Stimulated activated naive CD4-positive, alpha-beta T cell treated with Interleukin-2 at 50 U/mL for 16 hours (primary cell): ENCODE data around the gene RTN4.
A peak's percentile ranks its signal among the peaks of the same experiment; 100 is the strongest.
"Not testable (repeated sequence)": the region's sequence is repeated elsewhere in the genome, so short reads cannot be mapped to it uniquely, and the experiment has no call there.

Experiments
- DNase-seq: peaks from one replicate; lab custom pipeline; 2025; lab: John Stamatoyannopoulos, UW

RTN4 gene, protein sequence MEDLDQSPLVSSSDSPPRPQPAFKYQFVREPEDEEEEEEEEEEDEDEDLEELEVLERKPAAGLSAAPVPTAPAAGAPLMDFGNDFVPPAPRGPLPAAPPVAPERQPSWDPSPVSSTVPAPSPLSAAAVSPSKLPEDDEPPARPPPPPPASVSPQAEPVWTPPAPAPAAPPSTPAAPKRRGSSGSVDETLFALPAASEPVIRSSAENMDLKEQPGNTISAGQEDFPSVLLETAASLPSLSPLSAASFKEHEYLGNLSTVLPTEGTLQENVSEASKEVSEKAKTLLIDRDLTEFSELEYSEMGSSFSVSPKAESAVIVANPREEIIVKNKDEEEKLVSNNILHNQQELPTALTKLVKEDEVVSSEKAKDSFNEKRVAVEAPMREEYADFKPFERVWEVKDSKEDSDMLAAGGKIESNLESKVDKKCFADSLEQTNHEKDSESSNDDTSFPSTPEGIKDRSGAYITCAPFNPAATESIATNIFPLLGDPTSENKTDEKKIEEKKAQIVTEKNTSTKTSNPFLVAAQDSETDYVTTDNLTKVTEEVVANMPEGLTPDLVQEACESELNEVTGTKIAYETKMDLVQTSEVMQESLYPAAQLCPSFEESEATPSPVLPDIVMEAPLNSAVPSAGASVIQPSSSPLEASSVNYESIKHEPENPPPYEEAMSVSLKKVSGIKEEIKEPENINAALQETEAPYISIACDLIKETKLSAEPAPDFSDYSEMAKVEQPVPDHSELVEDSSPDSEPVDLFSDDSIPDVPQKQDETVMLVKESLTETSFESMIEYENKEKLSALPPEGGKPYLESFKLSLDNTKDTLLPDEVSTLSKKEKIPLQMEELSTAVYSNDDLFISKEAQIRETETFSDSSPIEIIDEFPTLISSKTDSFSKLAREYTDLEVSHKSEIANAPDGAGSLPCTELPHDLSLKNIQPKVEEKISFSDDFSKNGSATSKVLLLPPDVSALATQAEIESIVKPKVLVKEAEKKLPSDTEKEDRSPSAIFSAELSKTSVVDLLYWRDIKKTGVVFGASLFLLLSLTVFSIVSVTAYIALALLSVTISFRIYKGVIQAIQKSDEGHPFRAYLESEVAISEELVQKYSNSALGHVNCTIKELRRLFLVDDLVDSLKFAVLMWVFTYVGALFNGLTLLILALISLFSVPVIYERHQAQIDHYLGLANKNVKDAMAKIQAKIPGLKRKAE

DNA sequence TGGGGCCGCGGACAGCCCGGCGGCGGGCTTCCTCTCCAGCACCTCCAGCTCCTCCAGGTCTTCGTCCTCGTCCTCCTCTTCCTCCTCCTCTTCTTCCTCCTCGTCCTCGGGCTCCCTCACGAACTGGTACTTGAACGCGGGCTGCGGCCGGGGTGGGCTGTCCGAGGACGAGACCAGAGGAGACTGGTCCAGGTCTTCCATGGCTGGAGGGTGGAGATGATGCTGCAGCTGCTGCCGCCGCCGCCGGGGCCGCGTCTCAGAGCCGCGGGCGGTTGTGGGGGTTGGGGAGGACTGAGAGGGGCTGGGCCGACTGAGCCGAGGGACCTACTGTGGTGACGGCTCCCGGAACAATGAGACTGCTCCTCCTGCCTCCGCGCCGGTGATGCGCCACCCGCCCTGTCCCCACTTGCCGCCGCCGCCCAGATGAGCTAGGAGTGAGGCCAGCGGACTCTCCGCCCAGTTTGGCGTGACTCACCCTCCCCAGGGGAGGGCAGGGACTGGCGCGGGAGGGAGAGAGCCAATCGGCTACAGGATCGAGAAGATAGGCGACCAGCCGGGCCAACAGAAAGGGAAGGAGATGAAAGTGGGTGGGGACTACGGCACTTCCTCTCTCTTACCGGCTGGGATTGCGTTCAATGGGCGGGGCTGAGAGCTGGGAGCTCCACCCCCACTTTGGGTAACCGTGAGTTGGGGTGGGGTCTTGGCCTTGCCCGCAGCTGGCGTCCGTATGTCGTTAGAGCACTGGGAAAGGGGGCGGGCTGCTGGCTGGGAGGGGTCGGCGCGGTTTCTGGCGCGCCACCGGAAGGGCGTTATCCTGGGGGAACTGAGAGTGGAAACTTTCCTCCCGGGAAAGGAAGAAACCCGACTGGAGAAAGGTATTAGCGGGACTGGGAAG is at the start of gene RTN4:
TSS of gene RTN4 (minus strand) at position 352 of the 895 bp plus-strand sequence. CDS start at position 201, 151 bp downstream.
- DNase-seq = peak; percentile 99

DNA sequence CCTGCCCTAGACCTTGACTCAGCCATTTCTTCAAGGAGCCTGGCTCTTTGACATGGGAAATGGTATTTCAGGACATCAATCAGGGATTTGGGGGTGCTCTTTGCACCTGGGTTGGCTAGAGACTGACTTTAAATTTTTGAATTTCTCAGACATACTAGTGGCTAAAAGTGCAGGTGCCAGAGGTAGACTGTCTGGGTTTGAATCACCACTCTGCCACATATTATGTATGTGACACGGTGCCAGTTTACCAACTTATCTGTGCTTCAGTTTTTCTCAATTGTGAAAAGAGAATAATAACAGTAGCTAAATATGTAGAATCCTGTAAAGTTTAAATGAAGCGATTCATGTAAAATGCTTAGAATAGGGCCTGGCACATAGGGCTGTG is 49.2 kb upstream of the RTN4 start:
- no peak for DNase-seq

DNA sequence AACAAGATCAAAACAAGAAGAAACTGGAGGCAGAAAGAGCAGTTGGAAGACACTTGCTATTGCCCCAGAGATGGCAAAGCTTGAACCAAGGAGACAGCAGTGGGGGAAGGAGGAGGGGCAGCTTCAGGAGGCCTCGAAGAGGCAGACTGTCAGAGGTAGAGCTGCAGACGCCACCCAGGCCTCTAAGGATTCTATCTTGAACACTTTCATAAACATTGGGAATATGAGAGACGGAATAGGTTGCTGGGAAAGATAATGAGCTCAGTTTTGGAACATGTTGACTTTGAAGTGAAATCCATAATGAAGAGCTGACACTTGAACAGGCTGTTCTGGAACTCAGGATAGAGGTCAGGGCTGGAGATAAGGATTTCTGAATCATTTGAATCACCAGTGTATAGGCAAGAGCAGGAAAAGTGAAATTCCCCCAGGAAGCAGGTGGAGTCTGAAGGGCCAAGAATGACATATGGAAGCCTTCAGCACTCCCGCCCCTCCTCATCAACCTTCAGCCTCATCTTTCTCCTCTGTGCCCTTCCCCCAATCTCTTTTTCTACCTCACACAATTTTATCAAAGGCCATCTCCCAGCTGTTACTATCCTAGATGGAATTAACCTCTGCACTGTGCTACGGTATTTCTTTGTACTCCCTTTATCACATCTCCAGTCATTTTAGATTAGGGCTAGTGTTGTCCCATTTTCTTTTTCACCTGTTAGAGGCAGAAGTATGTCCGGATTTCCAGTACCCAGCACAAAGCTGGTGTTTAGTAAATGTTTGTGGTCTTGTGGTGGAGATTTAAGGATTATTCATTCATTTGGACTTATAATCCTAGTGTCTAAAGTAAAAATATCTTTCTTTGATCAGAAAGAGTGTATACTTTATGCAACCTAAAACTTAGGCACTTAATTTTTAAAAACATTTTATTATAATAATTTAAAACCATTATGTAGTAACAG is 47.5 kb upstream of the RTN4 start:
- no peak for DNase-seq

DNA sequence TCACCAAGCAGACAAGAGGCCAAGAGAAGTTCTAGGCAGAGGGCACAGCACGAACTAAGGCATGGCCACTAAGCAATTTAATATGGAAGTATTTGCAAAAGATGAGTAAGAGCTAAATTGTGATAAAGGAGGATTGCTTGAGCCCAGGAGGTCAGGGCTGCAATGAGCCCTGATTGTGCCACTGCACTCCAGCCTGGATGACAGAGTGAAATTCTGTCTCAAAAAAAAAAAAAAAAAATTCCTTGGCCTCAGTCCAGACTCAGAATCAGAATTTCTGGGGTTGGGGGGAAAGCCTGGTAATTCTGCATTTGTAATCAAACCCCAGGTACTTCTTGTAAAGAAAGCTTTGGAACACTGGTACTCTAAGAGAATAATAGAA is 46.8 kb upstream of the RTN4 start:
- no peak for DNase-seq

DNA sequence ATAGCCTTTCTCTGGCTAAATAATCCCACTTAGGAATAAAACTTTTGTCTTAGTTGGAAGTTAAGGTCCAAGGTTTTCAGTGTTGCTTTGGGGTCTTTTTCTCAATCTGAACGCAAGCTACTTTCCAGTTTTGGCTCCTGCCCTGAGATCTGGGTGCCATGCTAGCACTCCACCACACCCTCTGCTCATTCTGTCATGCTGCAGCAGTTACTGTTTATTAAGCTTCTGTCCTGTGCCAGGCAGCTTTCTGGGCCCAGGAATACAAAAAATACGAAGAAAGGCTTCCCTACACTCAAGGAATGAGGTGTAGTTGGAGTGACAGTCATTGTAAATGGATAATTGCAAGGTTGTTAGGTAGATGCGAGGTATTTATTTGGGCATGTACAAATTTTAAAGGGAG is 46.3 kb upstream of the RTN4 start:
- DNase-seq = no peak

DNA sequence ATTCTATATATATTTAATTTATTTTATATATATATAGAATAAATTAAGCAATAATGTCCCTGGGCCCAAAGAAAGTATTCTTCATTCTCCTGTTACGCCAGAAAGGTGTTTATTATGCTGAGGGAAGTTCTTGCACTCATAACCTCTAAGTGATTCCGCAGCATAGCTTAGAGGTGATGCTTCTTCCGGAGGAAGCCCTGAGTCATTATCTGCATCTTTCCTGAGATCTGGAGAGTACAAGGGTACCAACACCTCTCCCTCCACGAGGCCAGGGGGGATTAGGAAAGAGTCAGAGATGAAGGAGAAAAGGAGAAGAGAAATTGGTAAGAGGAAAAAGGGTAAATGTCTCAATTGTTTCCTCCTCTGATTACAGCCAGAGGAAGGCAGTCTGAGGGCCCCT is 43.1 kb upstream of the RTN4 start:
- no peak for DNase-seq

DNA sequence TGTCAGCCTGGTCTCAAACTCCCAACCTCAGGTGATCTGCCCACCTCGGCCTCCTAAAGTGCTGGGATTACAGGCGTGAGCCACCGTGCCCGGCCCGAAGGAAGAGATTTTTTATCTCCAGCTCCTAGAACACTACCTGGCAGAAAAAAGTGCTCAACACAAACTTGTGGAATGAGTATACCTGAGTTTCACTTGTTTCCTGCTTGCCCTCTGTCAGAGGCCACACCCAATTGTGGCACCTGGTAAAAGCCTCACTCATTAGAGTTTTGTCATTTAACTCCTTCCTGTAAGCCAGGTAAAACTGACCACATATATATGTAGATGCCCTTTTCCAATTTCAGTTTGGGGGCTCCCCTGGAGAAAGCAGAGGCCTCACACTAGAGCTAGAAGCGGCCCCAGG is 42.2 kb upstream of the RTN4 start:
- DNase-seq = no peak

DNA sequence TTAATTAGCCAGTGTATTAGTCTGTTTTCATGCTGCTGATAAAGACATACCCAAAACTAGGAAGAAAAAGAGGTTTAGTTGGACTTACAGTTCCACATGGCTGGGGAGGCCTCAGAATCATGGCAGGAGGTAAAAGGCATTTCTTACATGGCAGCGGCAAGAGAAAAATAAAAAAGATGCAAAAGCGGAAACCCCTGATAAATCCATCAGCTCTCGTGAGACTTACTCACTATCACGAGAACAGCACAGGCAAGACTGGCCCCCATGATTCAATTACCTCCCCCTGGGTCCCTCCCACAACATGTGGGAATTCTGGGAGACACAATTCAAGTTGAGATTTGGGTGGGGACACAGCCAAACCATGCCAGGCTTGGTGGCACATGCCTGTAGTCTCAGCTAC is 41.4 kb upstream of the RTN4 start:
- DNase-seq = not testable (repeated sequence)

DNA sequence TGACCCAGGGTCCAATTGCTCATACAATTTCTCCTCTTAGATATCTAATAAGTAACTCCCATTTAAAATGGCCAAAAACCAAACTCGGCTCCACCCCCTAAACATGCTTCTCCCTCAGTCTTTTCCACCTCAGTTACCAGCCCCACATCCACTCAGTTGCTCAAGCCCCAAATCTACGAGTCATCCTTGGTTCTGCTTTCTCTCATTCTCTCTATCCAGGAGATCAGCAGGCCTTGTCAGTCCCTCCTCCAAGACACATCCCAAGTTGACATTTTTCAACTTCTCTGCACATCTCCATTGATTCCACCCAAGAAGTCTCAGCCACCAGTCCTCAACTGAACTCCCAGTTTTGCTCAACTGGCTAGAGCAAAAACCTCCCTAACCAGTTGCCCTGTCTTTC is 40.5 kb upstream of the RTN4 start:
- no peak for DNase-seq

DNA sequence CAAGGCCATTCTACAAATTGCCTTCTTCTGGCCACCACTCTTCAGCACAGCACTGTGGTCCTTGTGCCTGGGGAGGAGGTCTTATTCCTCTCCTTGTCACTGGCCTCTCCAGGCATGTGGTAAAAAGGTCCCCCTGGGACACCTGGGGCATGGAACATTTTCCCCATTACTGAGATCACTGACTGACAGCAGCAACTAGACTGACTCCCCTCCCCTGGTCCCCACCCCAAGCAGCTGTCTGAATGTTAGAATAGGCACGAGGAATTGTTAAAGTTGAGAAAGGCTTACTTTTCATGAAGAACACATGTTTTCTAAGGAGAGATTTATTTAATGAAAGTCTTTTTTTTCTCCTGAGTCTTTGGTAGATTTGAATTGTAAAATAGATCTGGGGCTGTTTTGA is 39.5 kb upstream of the RTN4 start:
- no peak for DNase-seq

DNA sequence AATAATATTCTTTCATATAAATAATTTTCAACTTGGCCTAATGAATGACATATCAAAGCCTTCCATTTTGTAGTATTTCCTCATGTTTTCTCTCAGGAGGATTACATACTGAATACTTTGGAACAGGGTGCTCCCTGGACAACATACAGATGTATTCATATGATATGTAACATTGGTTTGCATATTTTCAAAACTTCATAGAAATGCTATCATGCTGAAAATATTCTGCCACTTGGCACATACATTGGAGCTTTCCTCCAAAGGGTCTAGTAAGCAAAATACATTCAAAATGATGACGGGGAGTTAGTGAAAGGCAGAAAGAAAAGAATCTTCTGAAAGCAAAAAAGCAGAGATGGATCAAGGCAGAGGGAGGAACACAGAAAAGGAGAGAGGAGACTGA is 38.1 kb upstream of the RTN4 start:
- no peak for DNase-seq

DNA sequence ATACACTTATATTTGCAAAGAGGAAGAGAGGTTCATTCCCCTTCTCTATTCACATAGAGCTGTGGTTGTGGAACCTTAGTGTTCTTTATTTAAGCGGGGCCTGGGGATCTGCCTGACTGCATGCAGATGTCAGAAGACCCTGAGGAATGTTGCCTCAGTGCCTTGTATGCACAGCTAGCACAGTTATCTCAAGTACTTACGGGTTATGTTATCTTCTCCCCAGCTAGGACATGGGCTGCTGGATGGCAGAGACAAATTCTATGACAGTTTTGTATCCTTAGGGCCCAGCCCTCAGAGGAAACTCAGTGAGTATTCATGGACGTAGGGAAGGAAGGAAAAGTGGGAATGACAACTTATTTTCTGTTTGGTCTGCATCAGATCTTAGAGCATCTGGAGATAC is 37.7 kb upstream of the RTN4 start:
- no peak for DNase-seq

DNA sequence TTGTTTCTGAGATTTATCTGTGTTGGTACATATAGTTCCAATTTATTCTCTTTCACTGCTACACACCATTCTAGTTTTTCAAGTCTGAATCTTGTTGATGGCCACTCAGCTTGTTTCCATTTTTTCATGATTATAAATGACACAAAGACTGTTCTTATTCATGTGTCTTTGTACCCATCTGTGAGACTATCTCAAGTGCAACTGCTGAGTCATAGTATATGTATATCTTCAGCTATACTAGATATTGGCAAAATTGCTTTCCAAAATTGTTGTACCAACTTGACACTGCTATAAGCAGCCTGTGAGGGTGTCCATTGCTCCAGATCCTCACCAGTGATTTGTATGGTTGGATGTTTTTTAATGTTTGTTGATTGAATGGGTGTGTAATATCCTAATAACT is 37.2 kb upstream of the RTN4 start:
- DNase-seq = no peak

DNA sequence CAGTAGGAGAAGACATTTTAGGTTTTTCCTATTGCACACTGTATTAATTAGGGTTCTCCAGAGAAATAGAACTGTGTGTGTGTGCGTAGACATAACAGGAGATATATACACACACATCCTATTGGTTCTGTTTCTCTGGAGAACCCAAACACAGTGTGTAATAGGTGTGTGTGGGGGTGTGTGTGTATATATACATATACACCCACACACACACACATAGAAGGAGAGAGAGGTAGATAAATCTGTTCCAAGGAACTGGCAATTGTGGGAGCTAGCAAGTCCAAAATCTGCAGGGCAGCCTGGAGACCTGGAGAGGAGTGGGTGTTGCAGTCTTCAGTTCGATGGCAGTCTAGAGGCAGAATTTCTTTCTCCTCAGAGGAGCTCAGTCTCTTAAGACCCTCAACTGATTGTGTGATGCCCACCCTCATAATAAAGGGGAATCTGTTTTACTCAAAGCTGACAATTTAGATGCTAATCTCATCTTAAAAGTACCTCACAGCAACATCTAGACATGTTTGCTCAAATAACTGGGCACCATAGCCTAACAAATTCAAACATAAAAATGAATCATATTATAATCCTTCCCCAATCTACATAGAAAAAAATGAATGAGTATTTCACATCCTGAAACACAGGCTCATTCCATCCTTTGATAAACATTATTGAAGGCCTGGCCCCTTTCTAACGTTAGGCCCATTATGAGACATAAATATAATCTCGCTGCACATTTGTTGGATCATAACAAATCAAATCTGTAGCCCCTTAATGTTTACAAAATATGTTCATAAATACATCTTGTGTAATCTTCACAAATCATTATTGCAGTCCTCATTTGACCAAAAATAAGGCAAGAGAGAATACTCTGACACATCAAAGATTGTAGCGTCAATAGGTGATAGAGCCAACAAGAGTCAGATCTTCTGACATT is 35.1 kb upstream of the RTN4 start:
- DNase-seq = no peak

DNA sequence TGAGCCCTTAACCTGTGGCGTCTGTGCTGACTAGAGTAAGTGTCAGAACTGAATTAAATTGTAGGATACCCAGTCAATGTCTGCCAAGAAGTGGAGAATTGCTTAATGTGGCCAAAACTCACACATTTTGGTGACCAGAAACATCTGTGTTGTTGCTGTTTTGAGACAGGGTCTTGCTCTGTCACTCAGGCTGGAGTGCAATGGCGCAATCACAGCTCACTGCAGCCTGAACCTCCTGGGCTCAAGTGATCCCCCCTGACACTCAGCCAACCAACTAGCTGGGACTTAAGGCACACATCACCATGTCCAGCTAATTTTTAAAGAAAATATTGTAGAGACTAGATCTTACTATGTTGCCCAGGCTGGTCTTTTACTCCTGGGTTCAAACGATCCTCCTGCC is 34.4 kb upstream of the RTN4 start:
- no peak for DNase-seq

DNA sequence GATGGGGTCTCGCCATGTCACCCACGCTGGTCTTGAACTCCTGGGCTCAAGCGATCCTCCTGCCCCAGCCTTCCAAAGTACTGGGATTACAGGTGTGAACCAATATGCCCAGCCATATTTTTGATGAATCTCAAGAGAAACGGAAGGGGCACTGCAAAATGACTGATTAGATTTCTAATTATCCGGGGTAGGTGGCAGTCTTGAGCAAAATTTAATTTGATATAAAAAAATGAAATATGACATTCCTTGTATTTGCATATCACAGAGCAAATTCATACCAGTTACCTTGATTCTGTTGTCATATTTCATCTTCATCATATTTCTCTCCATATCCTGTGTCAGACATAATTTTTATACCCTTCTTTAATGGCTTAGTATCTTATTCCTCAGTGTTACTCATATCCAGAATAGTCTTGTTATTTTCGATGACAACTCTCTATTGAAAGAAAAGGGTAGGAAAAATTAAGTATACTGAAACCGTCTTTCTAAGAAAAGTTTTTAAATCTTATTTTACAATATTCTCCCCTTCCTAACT is 30.0 kb upstream of the RTN4 start:
- DNase-seq = no peak

DNA sequence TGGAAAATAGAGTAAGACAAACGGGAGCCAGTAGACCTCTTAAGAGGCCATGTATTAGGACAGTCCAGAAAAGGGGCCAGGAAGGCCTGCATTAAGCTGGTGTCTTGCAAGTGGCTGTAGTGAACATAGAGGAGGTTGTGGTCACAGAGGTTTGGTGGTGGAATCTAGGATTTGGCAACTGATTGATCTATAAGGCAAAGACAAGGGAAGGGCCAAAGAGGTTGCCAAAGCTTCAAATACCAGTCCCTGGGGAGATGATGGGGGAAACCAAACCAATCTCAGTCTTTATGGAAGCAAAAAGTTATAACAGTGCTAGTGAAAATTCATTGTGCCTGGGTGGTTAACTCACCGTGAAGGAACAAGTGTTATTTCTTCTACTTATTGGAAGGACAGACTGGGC is 28.7 kb upstream of the RTN4 start:
- no peak for DNase-seq

DNA sequence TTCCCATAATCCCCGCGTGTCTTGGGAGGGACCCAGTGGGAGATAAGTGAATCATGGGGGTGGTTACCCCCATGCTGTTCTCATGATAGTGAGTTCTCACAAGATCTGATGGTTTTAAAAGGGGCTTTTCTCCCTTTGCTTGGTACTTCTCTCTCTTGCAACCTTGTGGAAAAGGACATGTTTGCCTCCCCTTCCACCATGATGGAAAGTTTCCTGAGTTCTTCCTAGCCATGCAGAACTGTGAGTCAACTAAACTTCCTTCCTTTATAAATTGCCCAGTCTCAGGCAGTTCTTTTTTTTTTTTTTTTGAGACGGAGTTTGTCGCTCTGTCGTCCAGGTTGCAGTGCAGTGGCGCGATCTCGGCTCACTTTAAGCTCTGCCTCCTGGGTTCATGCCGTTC is 26.5 kb upstream of the RTN4 start:
- no peak for DNase-seq

DNA sequence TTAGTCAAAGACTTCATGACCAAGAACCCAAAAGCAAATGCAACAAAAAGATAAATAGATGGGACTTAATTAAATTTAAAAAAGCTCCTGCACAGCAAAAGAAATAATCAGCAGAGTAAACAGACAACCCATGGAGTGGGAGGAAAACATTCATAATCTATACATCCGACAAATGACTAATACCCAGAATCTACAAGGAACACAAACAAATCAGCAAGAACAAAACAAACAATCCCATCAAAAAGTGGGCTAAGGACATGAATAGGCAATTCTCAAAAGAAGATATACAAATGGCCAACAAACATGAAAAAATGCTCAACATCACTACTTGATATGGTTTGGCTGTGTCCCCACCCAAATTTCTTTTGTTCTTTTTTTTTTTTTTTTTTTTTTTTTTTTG is 25.8 kb upstream of the RTN4 start:
- not testable (repeated sequence) for DNase-seq
